ENCODE measurements around the gene KIF6.

KIF6 gene

DNA sequence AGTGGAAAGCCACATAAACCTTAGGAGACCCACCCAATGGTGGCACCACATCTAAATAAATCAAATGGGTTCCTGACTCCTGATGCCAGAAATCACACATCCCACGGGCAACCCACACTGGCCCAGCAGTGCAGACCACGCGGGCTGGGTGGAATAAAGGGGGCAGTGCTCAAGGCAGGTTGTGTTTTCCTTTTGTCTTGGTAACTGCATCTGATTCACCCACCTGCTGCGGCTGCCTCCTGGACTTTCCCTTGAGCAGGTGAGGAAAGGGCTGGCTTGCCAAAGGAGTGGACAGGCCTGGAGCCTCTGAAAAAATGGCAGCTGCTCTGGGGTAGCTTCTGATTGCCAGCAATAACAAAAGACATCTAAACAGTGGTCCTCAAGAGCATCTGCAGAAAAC, 283.2 kb downstream of the KIF6 start:
- no peak for DNase-seq

GRCh38 chr6:39441301-39441700, 283.9 kb downstream of the KIF6 start:
- no peak for DNase-seq

- no peak for DNase-seq
These were observed 285.2 kb downstream of the KIF6 start for GRCh38 chr6:39440039-39440426.

- DNase-seq: no peak
These were observed 285.7 kb downstream of the KIF6 start for GRCh38 chr6:39439342-39440038.

DNA sequence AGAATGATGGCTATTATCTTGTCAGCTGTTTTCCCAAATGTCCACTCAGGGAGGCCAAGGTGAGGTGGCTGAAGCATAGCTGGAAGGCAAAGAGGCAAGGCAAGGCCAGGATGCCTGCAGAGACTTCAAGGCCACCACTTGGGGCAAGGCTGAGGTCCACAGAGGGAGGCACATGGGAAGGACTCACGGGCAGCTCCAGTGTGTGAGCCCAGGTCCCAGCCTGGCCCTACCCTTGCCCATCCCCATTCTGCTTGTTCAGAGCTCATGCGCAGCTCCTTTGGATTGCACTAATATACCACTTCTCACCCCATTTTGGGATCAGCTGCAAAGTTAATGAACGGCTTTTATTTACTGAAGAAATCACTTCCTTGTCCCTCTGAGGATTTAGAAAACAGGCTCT, 291.6 kb downstream of the KIF6 start:
- DNase-seq: no peak

DNA sequence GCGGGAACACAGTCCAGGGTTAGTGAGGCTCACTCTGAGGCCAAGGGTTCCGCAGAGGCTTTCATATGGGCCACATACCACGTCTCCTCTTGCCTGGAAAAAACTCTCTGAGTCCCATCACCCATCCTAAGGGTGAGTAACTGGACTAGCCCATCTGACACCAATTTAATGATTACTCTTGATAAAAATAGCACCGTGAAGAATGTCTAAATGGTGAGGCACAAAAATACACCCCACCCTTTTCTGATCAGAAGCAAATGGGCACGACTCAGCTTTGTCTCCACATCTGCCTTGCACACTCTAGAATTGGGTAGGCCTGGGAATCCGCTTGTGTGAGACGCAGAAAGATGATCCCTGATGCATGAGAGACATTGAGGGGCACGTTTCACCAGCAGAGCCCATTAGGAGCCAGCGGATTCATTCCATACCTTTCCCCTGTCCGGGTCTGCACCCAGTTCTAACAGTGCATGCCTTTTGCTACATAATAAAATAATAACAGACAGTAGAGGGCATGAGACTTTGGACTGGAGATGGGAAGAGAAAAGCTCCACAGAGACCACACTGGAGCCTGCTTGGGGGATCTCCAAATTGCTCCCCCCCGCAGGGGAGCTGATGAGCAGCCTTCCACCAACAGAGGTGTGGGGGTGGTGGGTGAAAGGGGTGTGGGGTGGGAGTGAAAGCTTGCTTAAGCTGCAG, 292.7 kb downstream of the KIF6 start:
- no peak for DNase-seq

GRCh38 chr6:39430871-39431523, 294.2 kb downstream of the KIF6 start:
- DNase-seq: no peak

DNA sequence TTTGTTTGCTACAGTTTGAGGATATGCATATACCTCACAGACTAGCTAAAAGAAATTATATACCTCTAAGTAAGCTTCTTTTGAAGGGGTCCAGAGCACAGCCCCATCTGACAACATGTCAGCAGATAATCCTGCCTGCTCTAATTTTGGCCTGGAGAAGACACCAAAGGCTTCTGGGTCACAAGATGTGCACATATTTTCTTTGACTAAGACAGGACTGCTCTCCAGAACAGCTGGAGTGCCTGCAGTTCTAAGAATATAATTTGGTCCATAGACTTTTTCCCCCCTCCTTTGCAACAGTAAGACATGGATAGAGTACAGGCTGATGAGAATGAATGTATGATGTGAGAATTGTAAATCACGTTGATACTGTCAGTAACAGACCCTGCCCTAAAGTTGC, 294.8 kb downstream of the KIF6 start:
- DNase-seq: no peak

DNA sequence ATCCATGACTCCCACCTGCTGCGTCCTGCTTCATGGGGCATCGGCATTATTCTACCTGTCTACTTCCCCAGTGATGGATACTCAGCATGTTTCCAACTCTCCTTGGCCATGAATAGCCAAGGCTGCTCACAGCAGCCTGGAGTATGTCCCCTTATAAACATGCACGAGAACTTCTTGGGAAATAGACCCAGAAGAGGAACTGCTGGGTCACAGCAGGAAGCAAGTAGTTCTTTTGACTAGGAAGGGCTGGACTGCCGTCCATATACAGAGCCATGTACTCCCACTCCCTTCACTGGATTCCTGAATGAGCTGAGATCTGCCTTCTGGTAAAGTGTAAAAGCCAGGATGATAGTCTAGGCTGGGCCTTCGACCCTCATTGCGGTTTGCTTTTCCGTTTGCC, 296.4 kb downstream of the KIF6 start:
- no peak for DNase-seq

DNA sequence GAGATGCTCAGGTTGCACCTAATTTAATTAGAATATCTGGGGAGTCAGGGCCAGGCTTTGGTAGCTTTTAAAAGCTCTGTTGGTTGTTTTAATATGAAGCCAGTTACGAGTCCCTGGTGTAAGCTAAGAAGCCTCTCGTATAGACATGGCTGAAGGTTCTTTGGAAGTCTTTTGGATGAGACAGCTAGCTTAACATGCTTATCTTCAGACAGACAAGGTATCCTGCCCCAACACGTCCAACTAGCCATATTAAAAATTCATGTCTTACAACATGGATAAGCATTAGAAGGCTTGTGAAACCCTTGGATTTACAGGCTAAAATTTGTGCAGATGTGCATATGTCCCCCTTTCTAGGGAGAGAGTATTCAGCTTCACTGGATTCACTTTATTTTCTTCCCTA, 297.1 kb downstream of the KIF6 start:
- no peak for DNase-seq

GRCh38 chr6:39426073-39426456, 299.1 kb downstream of the KIF6 start:
- DNase-seq: no peak

GRCh38 chr6:39425346-39426072, 299.7 kb downstream of the KIF6 start:
- DNase-seq: no peak

GRCh38 chr6:39424831-39425230, 300.4 kb downstream of the KIF6 start:
- DNase-seq: no peak

GRCh38 chr6:39422238-39422637, 303.0 kb downstream of the KIF6 start:
- DNase-seq: no peak

DNA sequence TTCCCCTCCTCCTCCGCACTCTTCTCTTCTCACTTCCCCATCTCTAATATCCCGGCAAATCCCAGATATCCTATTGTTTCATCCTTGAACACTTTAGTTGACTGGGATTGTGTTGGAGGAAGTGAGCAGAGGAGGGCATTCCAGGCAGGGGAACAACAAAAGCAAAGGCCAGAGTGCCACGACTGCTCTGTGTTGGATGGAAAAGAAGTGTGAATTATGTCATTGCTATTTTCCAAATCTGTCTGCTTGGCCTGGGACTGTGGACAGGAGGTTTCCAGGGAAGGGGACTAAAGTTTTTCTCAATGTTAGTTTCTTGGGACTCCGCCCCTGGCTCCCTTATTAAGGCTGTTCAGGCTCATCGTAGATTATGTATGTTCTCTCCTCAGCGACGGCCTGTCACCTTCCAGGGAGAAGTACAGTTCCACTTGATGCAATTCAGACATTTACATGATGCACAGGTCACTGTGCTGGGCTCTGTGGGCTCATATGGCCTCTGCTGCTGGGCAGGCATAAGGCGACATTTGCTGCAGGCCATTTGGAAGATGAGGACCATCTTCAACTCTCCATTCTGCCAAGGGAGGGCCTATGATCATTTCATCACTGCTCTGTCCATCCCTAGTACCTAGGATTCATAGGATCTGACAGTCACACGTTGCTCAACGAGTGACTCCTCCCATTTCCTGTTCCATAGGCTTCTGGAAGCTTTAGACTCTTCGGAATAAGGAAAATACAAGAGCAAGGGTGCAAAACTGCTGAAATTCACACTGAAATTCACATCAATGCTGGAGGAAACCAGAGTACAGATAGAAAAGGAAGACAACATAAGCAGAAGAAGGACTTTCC, 303.6 kb downstream of the KIF6 start:
- no peak for DNase-seq

GRCh38 chr6:39420300-39421265, 304.6 kb downstream of the KIF6 start:
- DNase-seq: no peak

DNA sequence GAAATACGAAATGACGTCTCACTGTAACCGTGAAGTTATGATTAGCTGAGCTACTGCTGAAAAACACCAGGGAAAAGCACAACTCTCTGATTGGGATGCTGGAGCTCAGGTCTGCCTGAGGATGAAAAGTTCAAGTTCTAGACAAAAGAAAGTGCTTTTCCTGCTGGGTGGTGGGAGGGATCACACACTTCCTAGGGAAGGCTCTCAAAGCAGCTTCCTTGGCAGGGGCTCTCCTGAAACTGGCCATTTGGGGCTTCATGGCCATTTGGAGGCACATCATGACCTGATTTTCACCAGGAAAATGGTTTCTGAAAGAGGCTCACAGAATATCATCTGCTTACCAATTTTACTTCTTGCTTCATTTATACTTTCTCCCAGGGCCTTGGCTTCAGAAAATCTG, 305.6 kb downstream of the KIF6 start:
- no peak for DNase-seq

- no peak for DNase-seq
These were observed 307.8 kb downstream of the KIF6 start for GRCh38 chr6:39417440-39417839.

GRCh38 chr6:39416728-39417127, 308.5 kb downstream of the KIF6 start:
- DNase-seq: no peak

DNA sequence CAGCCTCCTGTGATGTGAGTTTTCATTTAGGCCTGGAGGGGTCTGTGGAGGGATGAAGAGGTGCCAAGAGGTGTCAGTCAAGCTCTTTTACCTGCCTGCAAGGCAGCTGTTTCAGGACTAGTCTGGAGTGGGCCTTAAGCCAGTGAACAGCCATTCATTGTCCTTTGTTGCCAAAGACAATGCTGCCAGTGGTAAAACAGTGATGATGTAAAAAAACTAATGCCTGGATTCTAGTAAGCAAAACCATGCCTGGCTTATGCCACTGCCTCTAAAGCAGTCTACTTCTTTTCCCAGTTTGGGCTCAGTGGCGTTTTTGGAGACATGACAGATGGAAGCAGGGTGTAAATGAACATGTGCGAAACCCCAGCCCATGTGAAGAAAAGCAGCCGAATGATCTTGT, 309.2 kb downstream of the KIF6 start:
- no peak for DNase-seq

- no peak for DNase-seq
These were observed 309.7 kb downstream of the KIF6 start for GRCh38 chr6:39415482-39415881.
